GM23338 (cell line): Measurements from ENCODE around the gene AGBL2. TPM values are rescaled to one million over a fixed set of nuclear protein-coding genes. Genes with fewer than 3 reads are reported as not detected.
"Not testable (repeated sequence)": the region's sequence is repeated elsewhere in the genome, so short reads cannot be mapped to it uniquely, and the experiment has no call there.

Experiments used
- ATAC-seq: fragments of 200-7000 bp; cut with Tn5 transposase; 3 replicates; pipeline ENCODE4 v1.9.1; 2020
- DNase-seq: peaks from one replicate; pipeline ENCODE4 v3.0.0-alpha.2; 2015; ENCODE audit warnings: low spot score
- H2AFZ ChIP-seq: fragments of 200-600 bp; sonication (generic); 2 replicates; pipeline ENCODE4 v1.8.0; 2016; ENCODE audit warnings: antibody characterized with exemption, mild to moderate bottlenecking, moderate library complexity
- H3F3A ChIP-seq: fragments of 200-600 bp; sonication (generic); replicated peaks from 2 replicates; pipeline ENCODE4 v1.8.0; 2017; ENCODE audit warnings: antibody characterized with exemption, mixed run types, low read depth
- H3K27ac ChIP-seq: fragments of 200-600 bp; sonication (generic); 2 replicates; pipeline ENCODE4 v1.6.1; 2016; ENCODE audit warnings: low read depth
- H3K27me3 ChIP-seq: fragments of 200-600 bp; sonication (generic); 2 replicates; pipeline ENCODE4 v1.8.0; 2016; ENCODE audit warnings: mild to moderate bottlenecking, mixed run types, moderate library complexity; ENCODE audit not compliant: insufficient read depth
- H3K36me3 ChIP-seq: fragments of 200-600 bp; sonication (generic); 2 replicates; pipeline ENCODE4 v1.8.0; 2016; ENCODE audit warnings: mild to moderate bottlenecking; ENCODE audit not compliant: insufficient read depth
- H3K4me1 ChIP-seq: fragments of 200-600 bp; sonication (generic); 2 replicates; pipeline ENCODE4 v1.8.0; 2016; ENCODE audit warnings: mild to moderate bottlenecking, moderate library complexity; ENCODE audit not compliant: insufficient read depth
- H3K4me2 ChIP-seq: fragments of 200-600 bp; sonication (generic); 2 replicates; pipeline ENCODE4 v1.7.1; 2017; ENCODE audit warnings: mixed run types
- H3K4me3 ChIP-seq: fragments of 200-600 bp; sonication (generic); 2 replicates; pipeline ENCODE4 v1.6.1; 2016; ENCODE audit warnings: mixed run types
- H3K79me2 ChIP-seq: fragments of 200-600 bp; sonication (generic); replicated peaks from 2 replicates; pipeline ENCODE4 v1.8.0; 2017; ENCODE audit warnings: mild to moderate bottlenecking; ENCODE audit not compliant: insufficient read depth
- H3K9me2 ChIP-seq: fragments of 200-600 bp; sonication (generic); 2 replicates; pipeline ENCODE4 v1.8.0; 2017; ENCODE audit not compliant: insufficient read depth
- H4K20me1 ChIP-seq: fragments of 200-600 bp; sonication (generic); replicated peaks from 2 replicates; pipeline ENCODE4 v1.8.0; 2017; ENCODE audit warnings: mild to moderate bottlenecking; ENCODE audit not compliant: insufficient read depth
- H3K27ac Mint-ChIP-seq: 2 replicates; pipeline ENCODE4 v1.8.0; 2020; ENCODE audit warnings: inconsistent platforms, mild to moderate bottlenecking, moderate library complexity, mixed read lengths
- H3K27me3 Mint-ChIP-seq: 3 replicates; pipeline ENCODE4 v1.8.0; 2022; ENCODE audit warnings: low read depth, mild to moderate bottlenecking, moderate library complexity, mixed read lengths, inconsistent platforms; ENCODE audit not compliant: insufficient read depth, poor library complexity
- H3K36me3 Mint-ChIP-seq: 3 replicates; pipeline ENCODE4 v1.8.0; 2021; ENCODE audit warnings: low read depth, mild to moderate bottlenecking, inconsistent platforms, moderate library complexity, mixed read lengths
- H3K4me1 Mint-ChIP-seq: 3 replicates; pipeline ENCODE4 v1.8.0; 2020; ENCODE audit warnings: mild to moderate bottlenecking, inconsistent platforms, mixed read lengths
- H3K4me3 Mint-ChIP-seq: 3 replicates; pipeline ENCODE4 v1.8.0; 2021; ENCODE audit warnings: moderate library complexity, mild to moderate bottlenecking, inconsistent platforms, mixed read lengths
- H3K9me3 Mint-ChIP-seq: 3 replicates; pipeline ENCODE4 v1.8.0; 2020; ENCODE audit warnings: moderate library complexity, mild to moderate bottlenecking, inconsistent platforms, mixed read lengths
- CREB1 ChIP-seq: fragments of 250-450 bp; sonication (Bioruptor Pico); IDR thresholded peaks from 2 replicates; pipeline ENCODE4 v1.5.0; 2020; ENCODE audit warnings: low read depth, mild to moderate bottlenecking, moderate library complexity
- EZH2 ChIP-seq: fragments of 200-600 bp; sonication (generic); IDR thresholded peaks from one replicate; pipeline ENCODE4 v1.8.0; 2017; ENCODE audit warnings: antibody characterized with exemption, mild to moderate bottlenecking, low read depth; ENCODE audit not compliant: unreplicated experiment
- JUNB ChIP-seq: IDR thresholded peaks from one replicate; pipeline ENCODE4 v1.6.1; 2016; ENCODE audit warnings: antibody characterized with exemption; ENCODE audit not compliant: unreplicated experiment
- POLR2AphosphoS5 ChIP-seq: IDR thresholded peaks from 2 replicates; pipeline ENCODE4 v1.6.1; 2016; ENCODE audit warnings: antibody characterized with exemption, low read depth
- REST ChIP-seq: IDR thresholded peaks from one replicate; pipeline ENCODE4 v1.6.1; 2018; ENCODE audit warnings: antibody characterized with exemption; ENCODE audit not compliant: unreplicated experiment
- STAT1 ChIP-seq: IDR thresholded peaks from one replicate; pipeline ENCODE4 v1.6.1; 2016; ENCODE audit warnings: antibody characterized with exemption; ENCODE audit not compliant: unreplicated experiment
- ZNF114 ChIP-seq: fragments of 250-450 bp; sonication (Bioruptor Pico); IDR thresholded peaks from 2 replicates; pipeline ENCODE4 v1.5.0; 2020; ENCODE audit warnings: mild to moderate bottlenecking, moderate library complexity
- polyA plus RNA-seq: library from polyadenylated mRNA; unstranded; fragments of >200 nt; fragmentation: Nextera tagmentation; extraction: Ambion mirVana; gene quantifications from 2 replicates; pipeline ENCODE4 v1.2.1, GENCODE V29; 2016
- total RNA-seq: library from RNA; depleted of rRNA; stranded (reverse); fragments of >200 nt; shearing (Covaris generic); gene quantifications from 2 replicates; pipeline ENCODE4 v1.2.3, GENCODE V29; 2014
- TF ChIP-seq, protein P1 (sequence below), 2 experiments: fragments of 200-600 bp in 1 of 2; sonication (generic) in 1 of 2; conservative IDR thresholded peaks; 2 replicates each; pipeline versions ENCODE4 v1.5.1 to v1.6.1; 2016 to 2017; ENCODE audit warnings: antibody characterized with exemption in 2 of 2, low read depth in 2 of 2, mild to moderate bottlenecking in 2 of 2, moderate library complexity in 1 of 2
- TF ChIP-seq, protein P2 (sequence below): IDR thresholded peaks from 2 replicates; pipeline ENCODE4 v1.6.1; 2016; ENCODE audit warnings: antibody characterized with exemption

AGBL2 gene
- total and polyA plus RNA-seq, 2 experiments from 2014 or later: 5.1 to 5.6 TPM

DNA sequence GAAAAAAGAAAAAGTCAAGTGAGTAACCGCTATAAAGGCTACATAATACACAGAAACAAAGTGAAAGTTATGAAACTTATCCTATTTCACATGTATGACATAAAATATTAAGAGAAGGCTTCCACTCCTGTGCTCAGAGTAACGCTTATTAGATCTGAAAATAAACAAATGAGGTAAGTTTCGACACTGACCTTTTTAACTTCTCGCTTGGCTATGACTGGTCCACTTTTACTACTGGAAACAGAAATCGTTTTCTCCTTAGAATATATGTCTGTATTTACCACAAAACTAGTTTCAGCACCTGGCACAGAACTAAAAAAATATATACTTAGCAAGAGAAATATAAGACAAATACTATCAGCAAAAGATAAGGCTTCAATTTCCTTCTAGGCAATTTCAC, 35.6 kb upstream of the AGBL2 start:
- Mint-ChIP-seq H3K27ac (no peak overlapping the region), H3K4me3 (no peak overlapping the region), H3K36me3 (peaks cover 91% of the 10 kb centered on the region), H3K27me3 (peaks cover 2% of the 10 kb centered on the region), H3K9me3 (no peaks in the 10 kb centered on the region), H3K4me1 (no peaks in the 10 kb centered on the region)
- Histone ChIP-seq H3K27ac (no peak overlapping the region), H3K9me2 (no peaks in the 10 kb centered on the region), H3F3A (peaks cover 7% of the 10 kb centered on the region; the same call in 1 of the 2 replicates), H3K79me2 (peaks cover 18% of the 10 kb centered on the region), H3K4me3 (no peak overlapping the region), H2AFZ (no peak overlapping the region), H3K4me2 (no peak overlapping the region), H3K4me1 (no peaks in the 10 kb centered on the region), H3K36me3 (peaks cover 78% of the 10 kb centered on the region), H3K27me3 (no peaks in the 10 kb centered on the region), H4K20me1 (peaks cover 21% of the 10 kb centered on the region)
- TF ChIP-seq POLR2AphosphoS5 (no peak), ZNF114 (CRISPR knock-in tag) (no peak), JUNB (no peak), STAT1 (no peak), CREB1 (CRISPR knock-in tag) (no peak), EZH2 (no peak), REST (no peak)
- TF ChIP-seq, protein P1, sequence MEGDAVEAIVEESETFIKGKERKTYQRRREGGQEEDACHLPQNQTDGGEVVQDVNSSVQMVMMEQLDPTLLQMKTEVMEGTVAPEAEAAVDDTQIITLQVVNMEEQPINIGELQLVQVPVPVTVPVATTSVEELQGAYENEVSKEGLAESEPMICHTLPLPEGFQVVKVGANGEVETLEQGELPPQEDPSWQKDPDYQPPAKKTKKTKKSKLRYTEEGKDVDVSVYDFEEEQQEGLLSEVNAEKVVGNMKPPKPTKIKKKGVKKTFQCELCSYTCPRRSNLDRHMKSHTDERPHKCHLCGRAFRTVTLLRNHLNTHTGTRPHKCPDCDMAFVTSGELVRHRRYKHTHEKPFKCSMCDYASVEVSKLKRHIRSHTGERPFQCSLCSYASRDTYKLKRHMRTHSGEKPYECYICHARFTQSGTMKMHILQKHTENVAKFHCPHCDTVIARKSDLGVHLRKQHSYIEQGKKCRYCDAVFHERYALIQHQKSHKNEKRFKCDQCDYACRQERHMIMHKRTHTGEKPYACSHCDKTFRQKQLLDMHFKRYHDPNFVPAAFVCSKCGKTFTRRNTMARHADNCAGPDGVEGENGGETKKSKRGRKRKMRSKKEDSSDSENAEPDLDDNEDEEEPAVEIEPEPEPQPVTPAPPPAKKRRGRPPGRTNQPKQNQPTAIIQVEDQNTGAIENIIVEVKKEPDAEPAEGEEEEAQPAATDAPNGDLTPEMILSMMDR (conservative IDR thresholded peaks at IDR 0.05; ENCODE audit: low read depth in 2 of 2): no peak
- TF ChIP-seq, protein P2, sequence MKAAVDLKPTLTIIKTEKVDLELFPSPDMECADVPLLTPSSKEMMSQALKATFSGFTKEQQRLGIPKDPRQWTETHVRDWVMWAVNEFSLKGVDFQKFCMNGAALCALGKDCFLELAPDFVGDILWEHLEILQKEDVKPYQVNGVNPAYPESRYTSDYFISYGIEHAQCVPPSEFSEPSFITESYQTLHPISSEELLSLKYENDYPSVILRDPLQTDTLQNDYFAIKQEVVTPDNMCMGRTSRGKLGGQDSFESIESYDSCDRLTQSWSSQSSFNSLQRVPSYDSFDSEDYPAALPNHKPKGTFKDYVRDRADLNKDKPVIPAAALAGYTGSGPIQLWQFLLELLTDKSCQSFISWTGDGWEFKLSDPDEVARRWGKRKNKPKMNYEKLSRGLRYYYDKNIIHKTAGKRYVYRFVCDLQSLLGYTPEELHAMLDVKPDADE: no peak
- no peak for ATAC-seq
- no peak for DNase-seq

GRCh38 chr11:47742494-47742893, 27.3 kb upstream of the AGBL2 start:
- not testable (repeated sequence) for H3K4me1 ChIP-seq, ATAC-seq, H2AFZ ChIP-seq, H3K27ac Mint-ChIP-seq, H3K9me2 ChIP-seq, H3K4me2 ChIP-seq, H3K4me1 Mint-ChIP-seq, H3K27me3 Mint-ChIP-seq, H3K27ac ChIP-seq, DNase-seq, H3K79me2 ChIP-seq, H3K4me3 ChIP-seq, H3K9me3 Mint-ChIP-seq, H3K4me3 Mint-ChIP-seq, H3K27me3 ChIP-seq
- Histone ChIP-seq H3K36me3 (peaks cover 83% of the 10 kb centered on the region), H4K20me1 (peaks cover 24% of the 10 kb centered on the region), H3F3A (peaks cover 13% of the 10 kb centered on the region; the same call in 1 of the 2 replicates)
- peaks cover 88% of the 10 kb centered on the region for H3K36me3 Mint-ChIP-seq

DNA sequence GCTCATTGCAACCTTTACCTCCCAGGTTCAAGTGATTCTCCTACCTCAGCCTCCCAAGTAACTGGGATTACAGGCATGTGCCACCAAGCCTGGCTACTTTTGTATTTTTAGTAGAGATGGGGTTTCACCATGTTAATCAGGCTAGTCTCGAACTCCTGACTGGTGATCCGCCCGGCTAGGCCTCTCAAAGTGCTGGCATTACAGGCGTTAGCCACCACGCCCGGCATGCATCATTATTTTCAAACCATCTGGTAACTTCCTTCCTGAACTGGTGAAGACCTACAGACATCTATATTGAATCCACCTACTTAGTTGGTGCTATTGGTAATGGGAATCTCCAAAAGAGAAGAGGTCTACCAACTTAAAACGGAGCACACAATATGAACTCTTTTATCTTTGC, 22.6 kb upstream of the AGBL2 start:
- not testable (repeated sequence) for H3K27ac Mint-ChIP-seq, H3K4me3 Mint-ChIP-seq, H3F3A ChIP-seq, H3K27ac ChIP-seq, H3K27me3 Mint-ChIP-seq, DNase-seq, H4K20me1 ChIP-seq, H3K79me2 ChIP-seq, H3K4me2 ChIP-seq, H3K4me1 Mint-ChIP-seq, H3K9me2 ChIP-seq, H3K9me3 Mint-ChIP-seq, ATAC-seq, H3K27me3 ChIP-seq, H3K4me1 ChIP-seq, H3K4me3 ChIP-seq, H2AFZ ChIP-seq
- peaks cover 84% of the 10 kb centered on the region for H3K36me3 ChIP-seq
- H3K36me3 Mint-ChIP-seq: peaks cover 85% of the 10 kb centered on the region
